Esophagus muscularis mucosa (tissue), 4 donors: ENCODE measurements around the gene RABAC1. TPM values are rescaled to one million over a fixed set of nuclear protein-coding genes. Genes with fewer than 3 reads are reported as not detected.

Source experiments
- DNase-seq: peaks from one replicate; pipeline ENCODE4 v3.0.0-alpha.2; 2017; ENCODE audit errors: extremely low spot score
- H3K27ac ChIP-seq, 4 donors: fragments of 200-600 bp; sonication (generic); replicated peaks in 1 of 4; 1 replicate in 3 of 4; 2 replicates in 1 of 4; pipeline ENCODE4 v1.5.1; 2016 to 2019; ENCODE audit warnings: mild to moderate bottlenecking in 1 of 4
- H3K27me3 ChIP-seq, 4 donors: fragments of 200-600 bp; sonication (generic); one replicate each; pipeline versions ENCODE4 v1.5.1 to v1.6.0; 2016 to 2019
- H3K36me3 ChIP-seq, 4 donors: fragments of 200-600 bp; sonication (generic); one replicate each; pipeline ENCODE4 v1.5.1; 2016 to 2019
- H3K4me1 ChIP-seq, 4 donors: fragments of 200-600 bp; sonication (generic); one replicate each; pipeline ENCODE4 v1.5.1; 2016 to 2019
- H3K4me3 ChIP-seq, 4 donors: fragments of 200-600 bp; sonication (generic); 1 replicate in 2 of 4; 2 replicates in 2 of 4; pipeline ENCODE4 v1.5.1; 2016 to 2019; ENCODE audit warnings: mild to moderate bottlenecking in 4 of 4, moderate library complexity in 1 of 4
- H3K9me3 ChIP-seq, 4 donors: fragments of 200-600 bp; sonication (generic); 1 replicate in 3 of 4; 2 replicates in 1 of 4; pipeline ENCODE4 v1.5.1; 2016 to 2019
- CTCF ChIP-seq, 3 experiments: fragments of 200-600 bp in 2 of 3; fragments of 450-650 bp in 1 of 3; sonication (generic) in 2 of 3; IDR thresholded peaks; one replicate each; pipeline ENCODE4 v1.5.1; 2017 to 2019; ENCODE audit warnings: antibody characterized with exemption in 3 of 3, mild to moderate bottlenecking in 2 of 3, moderate library complexity in 1 of 3
- EP300 ChIP-seq: sonication (generic); formaldehyde crosslinking; IDR thresholded peaks from one replicate; pipeline ENCODE4 v1.6.1; 2017; ENCODE audit warnings: antibody characterized with exemption
- POLR2A ChIP-seq: fragments of 450-650 bp; IDR thresholded peaks from one replicate; pipeline ENCODE4 v1.6.1; 2017; ENCODE audit warnings: antibody characterized with exemption, moderate library complexity, mild to moderate bottlenecking, low read depth
- POLR2AphosphoS5 ChIP-seq, 2 donors: sonication (generic); formaldehyde crosslinking; IDR thresholded peaks; one replicate each; pipeline ENCODE4 v1.6.1; 2017; ENCODE audit warnings: antibody characterized with exemption in 2 of 2
- WGBS: methylation state at CpG from one replicate; pipeline ENCODE4 v1.1.5; 2018; 5-methylcytosine and 5-hydroxymethylcytosine counted together
- intact Hi-C: fragments of 100-400 bp; cut with DNase I; formaldehyde crosslinking; loops from one replicate; pipeline ENCODE4 v1.15.1; 2023
- total RNA-seq, 4 donors: library from RNA; depleted of rRNA; stranded (reverse); fragments of >200 nt; gene quantifications; one replicate each; pipeline versions ENCODE4 v1.1.0 to v1.2.1, GENCODE V29; 2016

RABAC1 gene
- total RNA-seq, 4 donors from 2014 or later = 142 to 250 (median 201) TPM

GRCh38 chr19:41955521-41955920 lies 3.6 kb downstream of the RABAC1 start:
- TF ChIP-seq POLR2AphosphoS5 (IDR thresholded peaks at IDR 0.05) (no peak), CTCF (IDR thresholded peaks at IDR 0.05) (no peak), POLR2A (no peak), EP300 (no peak)
- DNase-seq = no peak
- Histone ChIP-seq H3K27ac (no peak overlapping the region), H3K4me1 (peaks cover 13 to 29% (median 24%) of the 10 kb centered on the region in 4 donors), H3K27me3 (no peaks in the 10 kb centered on the region), H3K9me3 (no peaks in the 10 kb centered on the region), H3K4me3 (no peak overlapping the region), H3K36me3 (peaks cover 0 to 30% (median 24%) of the 10 kb centered on the region in 4 donors)
- intact Hi-C loops = loop anchor here (5.0 kb wide), 1 partner anchor 83 kb away; no protein-coding TSS in a partner anchor
- 75% methylated on average over 7 of the region's 7 CpGs for WGBS

GRCh38 chr19:41951686-41952172 lies 7.4 kb downstream of the RABAC1 start:
- H3K27ac ChIP-seq = no peak overlapping the region
- intact Hi-C loops = loop anchor here (5.0 kb wide), 1 partner anchor 89 kb away; the partner anchor contains the start of gene RPS19
- peaks cover 0 to 24% (median 17%) of the 10 kb centered on the region in 4 donors for H3K36me3 ChIP-seq
- peaks cover 0 to under 1% (median 0%) of the 10 kb centered on the region in 4 donors for H3K27me3 ChIP-seq
- DNase-seq = no peak
- WGBS = 8% methylated on average over 10 of the region's 12 CpGs
- TF ChIP-seq POLR2AphosphoS5 (IDR thresholded peaks at IDR 0.05) (peak in 1 of 2 donors; percentile 50), CTCF (IDR thresholded peaks at IDR 0.05) (peak in 2 of 3 experiments; percentile 87 to 98), EP300 (no peak)
- no peak overlapping the region for H3K4me3 ChIP-seq
- peaks cover 0 to 7% (median 4%) of the 10 kb centered on the region in 4 donors for H3K4me1 ChIP-seq
- no peaks in the 10 kb centered on the region for H3K9me3 ChIP-seq

GRCh38 chr19:41947091-41947490 lies 12.0 kb downstream of the RABAC1 start:
- WGBS = 92% methylated on average over 3 of the region's 3 CpGs
- intact Hi-C loops = no loop called here

GRCh38 chr19:41945135-41945766 lies 13.9 kb downstream of the RABAC1 start:
- peaks cover 11% of the 10 kb centered on the region in 4 donors for H3K4me1 ChIP-seq
- no peak for DNase-seq
- peaks cover 3 to 64% (median 24%) of the 10 kb centered on the region in 4 donors for H3K27me3 ChIP-seq
- no peak overlapping the region for H3K27ac ChIP-seq
- TF ChIP-seq POLR2A (no peak), CTCF (IDR thresholded peaks at IDR 0.05) (no peak), POLR2AphosphoS5 (IDR thresholded peaks at IDR 0.05) (no peak), EP300 (no peak)
- no peaks in the 10 kb centered on the region for H3K36me3 ChIP-seq
- 80% methylated on average over 8 of the region's 8 CpGs for WGBS
- intact Hi-C loops = no loop called here
- no peak overlapping the region for H3K4me3 ChIP-seq
- H3K9me3 ChIP-seq = no peaks in the 10 kb centered on the region

More at GRCh38 chr19:41947091-41947490, 12.0 kb downstream of the RABAC1 start:
- no peaks in the 10 kb centered on the region for H3K9me3 ChIP-seq
- H3K36me3 ChIP-seq = no peaks in the 10 kb centered on the region
- no peak overlapping the region for H3K27ac ChIP-seq
- no peak for TF ChIP-seq EP300
- no peak for TF ChIP-seq POLR2AphosphoS5 (IDR thresholded peaks at IDR 0.05)
- TF ChIP-seq POLR2A = no peak
- TF ChIP-seq CTCF (IDR thresholded peaks at IDR 0.05) = no peak
- DNase-seq = no peak
- no peak overlapping the region for H3K4me3 ChIP-seq
- peaks cover 0 to 46% (median 7%) of the 10 kb centered on the region in 4 donors for H3K27me3 ChIP-seq
- peaks cover 0 to 7% (median 2%) of the 10 kb centered on the region in 4 donors for H3K4me1 ChIP-seq
